GM18517 (cell line): ENCODE data around the gene GLI1.
"Not testable (repeated sequence)": the region's sequence is repeated elsewhere in the genome, so short reads cannot be mapped to it uniquely, and the experiment has no call there.

Experiments
- ATAC-seq: cut with Tn5 transposase; IDR thresholded peaks from one replicate; pipeline ENCODE4 v1.9.1; 2021; ENCODE audit warnings: mild to moderate bottlenecking, moderate library complexity; ENCODE audit not compliant: unreplicated experiment

Gene GLI1

GRCh38 chr12:57475271-57476161 is 15.9 kb downstream of the GLI1 start:
- ATAC-seq: no peak

- ATAC-seq: peak; percentile 47
Observed at GRCh38 chr12:57476162-57476992, 16.8 kb downstream of the GLI1 start.

- ATAC-seq: no peak
Observed at GRCh38 chr12:57476993-57477709, 17.6 kb downstream of the GLI1 start.

- peak; percentile 42 for ATAC-seq
Observed at GRCh38 chr12:57477710-57478681, 18.4 kb downstream of the GLI1 start.

- ATAC-seq: no peak
Observed at GRCh38 chr12:57479043-57479375, 19.4 kb downstream of the GLI1 start.

GRCh38 chr12:57479376-57480115 is 20.0 kb downstream of the GLI1 start, which contains the start of gene ARHGAP9:
TSS of gene ARHGAP9 (minus strand) at chr12:57479866. CDS start at chr12:57479406, 460 bp downstream.
- no peak for ATAC-seq

GRCh38 chr12:57481671-57482070 is 22.1 kb downstream of the GLI1 start:
- ATAC-seq: no peak

- no peak for ATAC-seq
Observed at GRCh38 chr12:57483466-57483865, 23.9 kb downstream of the GLI1 start.

GRCh38 chr12:57485695-57486094 is 26.1 kb downstream of the GLI1 start:
- ATAC-seq: no peak

GRCh38 chr12:57487055-57487596 is 27.5 kb downstream of the GLI1 start:
- no peak for ATAC-seq

GRCh38 chr12:57487597-57488401 is 28.2 kb downstream of the GLI1 start, which contains the start of gene MARS1:
TSS of gene MARS1 (plus strand) at chr12:57488068. CDS start at chr12:57488091, 23 bp downstream.
- peak; percentile 99 for ATAC-seq

- no peak for ATAC-seq
Observed at GRCh38 chr12:57488402-57489156, 29.0 kb downstream of the GLI1 start.

- ATAC-seq: no peak
Observed at GRCh38 chr12:57489157-57489641, 29.6 kb downstream of the GLI1 start.

GRCh38 chr12:57490126-57490525 is 30.5 kb downstream of the GLI1 start:
- no peak for ATAC-seq

- no peak for ATAC-seq
Observed at GRCh38 chr12:57491393-57492280, 32.1 kb downstream of the GLI1 start.

- ATAC-seq: not testable (repeated sequence)
Observed at GRCh38 chr12:57495051-57495701, 35.6 kb downstream of the GLI1 start.
